ENCODE measurements around the gene IL1A. TPM values are rescaled to one million over a fixed set of nuclear protein-coding genes. Genes with fewer than 3 reads are reported as not detected.

Gene IL1A
- total RNA-seq, 1 donor from 2014 or later: not detected

GRCh38 chr2:112727276-112728028, 56.8 kb downstream of the IL1A start:
- no peak for DNase-seq (ENCODE audit: low read depth in 2 of 2)

DNA sequence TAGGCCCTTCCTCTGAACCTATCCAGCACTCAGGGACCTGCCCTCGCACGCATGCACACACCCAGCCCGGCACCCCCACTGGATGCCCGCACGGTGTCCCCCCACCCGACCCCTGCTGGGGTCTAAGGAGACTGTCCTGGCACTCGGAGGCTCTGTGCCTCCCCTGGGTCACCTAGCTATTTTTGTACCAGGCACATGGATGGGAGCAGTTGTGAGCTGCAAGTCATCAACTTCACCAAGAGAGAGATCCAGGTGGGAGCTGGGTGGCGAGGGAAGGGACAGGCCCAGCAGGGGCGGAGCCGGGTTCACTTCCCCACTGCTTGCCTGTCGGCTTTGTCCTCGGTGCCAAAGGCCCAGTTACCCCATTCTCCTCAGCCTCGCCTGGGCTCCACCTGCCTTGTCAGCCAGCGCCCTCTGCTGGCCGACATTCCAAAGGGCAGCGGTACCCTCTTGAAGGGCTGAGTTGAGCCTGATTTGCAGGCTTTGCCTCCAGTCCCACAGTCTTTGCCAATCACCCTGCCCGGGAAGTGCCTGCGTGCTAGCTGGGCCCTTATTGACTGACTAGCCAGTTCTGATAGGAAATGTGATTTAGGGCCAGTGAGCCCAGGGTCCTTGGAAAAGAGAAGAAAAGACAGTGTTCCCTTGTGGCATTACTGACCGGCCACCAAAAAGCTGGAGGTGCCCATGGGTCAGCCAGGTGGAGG, 57.7 kb downstream of the IL1A start:
- DNase-seq (ENCODE audit: low read depth in 2 of 2): peak; percentile 65 to 84

GRCh38 chr2:112725545-112726457, 58.5 kb downstream of the IL1A start:
- DNase-seq (ENCODE audit: low read depth in 2 of 2): no peak

DNA sequence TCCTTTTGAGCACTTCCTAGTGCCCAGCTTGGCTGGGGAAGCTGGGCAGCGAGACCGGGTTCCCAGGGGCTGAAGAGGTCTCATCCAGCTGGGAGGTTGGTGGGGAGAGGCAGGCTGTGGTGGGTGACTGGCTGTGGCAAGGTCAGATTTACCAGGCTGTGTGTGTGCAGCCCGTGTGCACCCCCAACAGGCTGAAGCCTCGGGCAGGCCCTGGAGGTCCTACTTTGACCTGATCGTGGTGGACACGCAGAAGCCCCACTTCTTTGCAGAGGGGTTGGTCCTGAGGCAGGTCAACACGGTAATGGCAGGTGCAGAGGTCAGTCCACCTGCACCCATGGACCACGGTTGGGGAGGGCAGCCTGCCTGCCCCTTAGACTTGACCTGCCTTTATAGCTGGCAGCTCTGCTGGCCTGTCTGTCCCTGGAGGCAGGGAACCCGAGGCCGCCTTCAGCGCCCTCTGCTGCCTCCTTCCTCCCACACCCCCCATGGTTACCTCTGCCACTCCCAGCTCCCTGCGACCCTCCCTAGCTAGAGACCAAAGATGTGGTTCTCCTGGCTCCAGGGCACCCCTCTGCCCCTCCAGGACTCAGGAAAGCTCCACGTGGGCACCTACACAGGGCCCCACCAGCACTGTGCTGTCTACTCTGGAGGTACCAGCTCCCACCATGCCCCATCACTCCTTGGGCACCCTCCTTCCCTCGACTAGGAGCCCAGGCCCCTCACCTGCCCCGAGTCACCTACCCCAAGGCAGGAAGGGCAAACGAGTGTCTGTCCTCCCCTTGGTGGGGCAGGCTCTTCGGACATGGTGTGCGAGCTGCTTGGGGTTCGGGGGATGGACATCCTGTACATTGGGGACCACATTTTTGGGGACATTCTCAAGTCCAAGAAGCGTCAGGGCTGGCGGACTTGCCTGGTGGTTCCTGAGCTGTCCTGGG, 59.4 kb downstream of the IL1A start:
- no peak for DNase-seq (ENCODE audit: low read depth in 2 of 2)

DNA sequence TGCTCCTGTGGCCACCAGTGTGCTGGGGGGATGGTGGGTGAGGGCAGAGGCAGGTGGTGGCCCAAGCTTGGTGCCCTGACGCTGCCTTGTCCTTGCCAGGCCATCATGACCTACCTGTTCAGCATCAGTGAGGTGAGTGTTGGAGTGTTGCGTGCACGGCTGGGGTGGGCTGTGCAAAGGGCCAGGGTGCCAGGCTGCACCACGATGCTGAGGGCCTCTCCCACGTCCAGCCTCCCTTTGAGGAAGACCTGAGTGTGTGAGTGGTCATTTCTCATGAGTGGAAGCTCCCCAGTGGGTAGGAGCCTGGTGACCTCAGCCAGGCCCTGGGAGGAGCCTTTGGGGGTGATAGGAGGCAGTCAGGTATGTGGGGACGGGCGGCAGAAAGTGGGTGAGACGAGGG, 60.3 kb downstream of the IL1A start:
- DNase-seq (ENCODE audit: low read depth in 2 of 2): no peak

Other genes with a start within 250 kb of the IL1A start
- gene POLR1B, start 242.0 kb downstream of the IL1A start, total RNA-seq: 17.1 and 20.0 TPM in 2 replicates
- 5.2 and 7.2 TPM in 2 replicates for gene CHCHD5, start 199.9 kb downstream of the IL1A start, total RNA-seq
- gene SLC20A1, start 138.6 kb downstream of the IL1A start, total RNA-seq: 20.5 and 20.7 TPM in 2 replicates
- not detected in 2 replicates for gene NT5DC4, start 63.5 kb downstream of the IL1A start, total RNA-seq
- 2.0 and 3.1 TPM in 2 replicates for gene CKAP2L, start 19.9 kb downstream of the IL1A start, total RNA-seq
- not detected in 2 replicates for gene IL1B, start 52.3 kb upstream of the IL1A start, total RNA-seq
- not detected in 2 replicates for gene IL37, start 126.7 kb upstream of the IL1A start, total RNA-seq
- gene IL36G, start 193.5 kb upstream of the IL1A start, total RNA-seq: not detected in 2 replicates
- gene IL36A, start 221.0 kb upstream of the IL1A start, total RNA-seq: not detected in 2 replicates